NCI-H2107 treated with DMSO at 0.1 percent for 48 hours (cell line): ENCODE data around the gene RCOR1.

Source experiments
- DNase-seq: peaks from one replicate; lab custom pipeline; 2025; ENCODE audit not compliant: unreplicated experiment; lab: John Stamatoyannopoulos, UW

Gene RCOR1

GRCh38 chr14:102668291-102668873 is 75.9 kb downstream of the RCOR1 start:
- peak; percentile 34 for DNase-seq

- no peak for DNase-seq
Observed at GRCh38 chr14:102671410-102671809, 79.0 kb downstream of the RCOR1 start.

- no peak for DNase-seq
Observed at GRCh38 chr14:102672410-102672960, 80.0 kb downstream of the RCOR1 start.

- no peak for DNase-seq
Observed at GRCh38 chr14:102675396-102675795, 82.9 kb downstream of the RCOR1 start.

- no peak for DNase-seq
Observed at GRCh38 chr14:102678394-102678793, 85.9 kb downstream of the RCOR1 start.

- DNase-seq, result no peak
Observed at GRCh38 chr14:102683399-102684297, 91.2 kb downstream of the RCOR1 start.

GRCh38 chr14:102684298-102684663 is 91.8 kb downstream of the RCOR1 start:
- DNase-seq, result no peak

- DNase-seq, result no peak
Observed at GRCh38 chr14:102686196-102686801, 93.8 kb downstream of the RCOR1 start.

- no peak for DNase-seq
Observed at GRCh38 chr14:102688290-102688689, 95.8 kb downstream of the RCOR1 start.

- no peak for DNase-seq
Observed at GRCh38 chr14:102690509-102691286, 98.2 kb downstream of the RCOR1 start.

GRCh38 chr14:102691763-102692162 is 99.3 kb downstream of the RCOR1 start:
- no peak for DNase-seq

- no peak for DNase-seq
Observed at GRCh38 chr14:102692334-102692733, 99.9 kb downstream of the RCOR1 start.

GRCh38 chr14:102693006-102693755 is 100.7 kb downstream of the RCOR1 start:
- peak; percentile 44 for DNase-seq

- peak; percentile 76 for DNase-seq
Observed at GRCh38 chr14:102694530-102695166, 102.2 kb downstream of the RCOR1 start.

- DNase-seq, result no peak
Observed at GRCh38 chr14:102695167-102695555, 102.7 kb downstream of the RCOR1 start.

GRCh38 chr14:102696332-102696731 is 103.9 kb downstream of the RCOR1 start:
- no peak for DNase-seq

GRCh38 chr14:102696856-102697495 is 104.5 kb downstream of the RCOR1 start:
- peak; percentile 6 for DNase-seq

- no peak for DNase-seq
Observed at GRCh38 chr14:102697501-102697900, 105.1 kb downstream of the RCOR1 start.

GRCh38 chr14:102699416-102700110 is 107.1 kb downstream of the RCOR1 start:
- DNase-seq, result no peak
